ENCODE measurements around the gene ORMDL2. TPM values are rescaled to one million over a fixed set of nuclear protein-coding genes. Genes with fewer than 3 reads are reported as not detected.

Gene ORMDL2, protein sequence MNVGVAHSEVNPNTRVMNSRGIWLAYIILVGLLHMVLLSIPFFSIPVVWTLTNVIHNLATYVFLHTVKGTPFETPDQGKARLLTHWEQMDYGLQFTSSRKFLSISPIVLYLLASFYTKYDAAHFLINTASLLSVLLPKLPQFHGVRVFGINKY
- 8.5 TPM for total RNA-seq

DNA sequence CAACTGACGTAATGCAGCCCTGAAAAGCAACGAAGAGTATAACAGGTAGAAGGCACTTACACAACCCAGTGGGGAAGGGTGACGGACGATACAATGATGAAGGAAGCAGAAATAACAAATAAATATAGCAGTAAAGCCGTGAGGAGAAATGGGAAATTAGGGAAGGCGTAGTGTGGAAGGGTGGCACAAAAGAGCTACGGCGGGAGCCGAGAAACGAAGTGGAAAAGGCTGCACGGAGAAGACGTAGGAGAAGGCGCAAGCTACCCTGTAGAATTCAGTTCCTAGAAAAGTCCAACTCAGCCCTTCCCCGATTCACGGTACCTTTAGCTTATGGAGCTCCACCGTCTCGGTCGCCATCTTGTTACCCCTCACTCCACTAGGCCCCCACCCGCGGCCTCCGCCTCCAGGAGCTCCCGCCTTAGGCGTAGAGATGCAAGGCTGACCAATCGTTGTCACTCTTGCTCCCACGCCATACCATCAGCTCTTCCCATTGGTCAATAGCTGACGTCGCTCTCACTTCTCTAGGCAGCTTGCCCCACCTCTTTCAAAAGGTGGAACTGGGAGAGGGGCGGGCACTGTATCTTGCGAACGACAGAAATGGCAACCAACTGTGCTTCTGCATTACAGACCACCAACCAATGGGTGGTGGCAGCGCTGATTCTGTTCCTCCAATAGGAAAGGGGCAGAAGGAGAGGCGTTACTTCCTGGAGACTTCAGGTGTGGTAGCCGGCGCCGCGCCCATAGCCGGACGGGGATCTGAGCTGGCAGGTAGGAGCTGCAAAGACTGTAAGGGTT, at the start of gene ORMDL2, which contains the start of gene SARNP:
Gene ORMDL2, plus strand, starts transcription at position 697 of the 795 bp plus-strand sequence. CDS start 959 bp downstream, outside the sequence.
Gene SARNP, minus strand, starts transcription at position 380 of the 795 bp plus-strand sequence. Its CDS starts 23 bp downstream, at position 357.

DNA sequence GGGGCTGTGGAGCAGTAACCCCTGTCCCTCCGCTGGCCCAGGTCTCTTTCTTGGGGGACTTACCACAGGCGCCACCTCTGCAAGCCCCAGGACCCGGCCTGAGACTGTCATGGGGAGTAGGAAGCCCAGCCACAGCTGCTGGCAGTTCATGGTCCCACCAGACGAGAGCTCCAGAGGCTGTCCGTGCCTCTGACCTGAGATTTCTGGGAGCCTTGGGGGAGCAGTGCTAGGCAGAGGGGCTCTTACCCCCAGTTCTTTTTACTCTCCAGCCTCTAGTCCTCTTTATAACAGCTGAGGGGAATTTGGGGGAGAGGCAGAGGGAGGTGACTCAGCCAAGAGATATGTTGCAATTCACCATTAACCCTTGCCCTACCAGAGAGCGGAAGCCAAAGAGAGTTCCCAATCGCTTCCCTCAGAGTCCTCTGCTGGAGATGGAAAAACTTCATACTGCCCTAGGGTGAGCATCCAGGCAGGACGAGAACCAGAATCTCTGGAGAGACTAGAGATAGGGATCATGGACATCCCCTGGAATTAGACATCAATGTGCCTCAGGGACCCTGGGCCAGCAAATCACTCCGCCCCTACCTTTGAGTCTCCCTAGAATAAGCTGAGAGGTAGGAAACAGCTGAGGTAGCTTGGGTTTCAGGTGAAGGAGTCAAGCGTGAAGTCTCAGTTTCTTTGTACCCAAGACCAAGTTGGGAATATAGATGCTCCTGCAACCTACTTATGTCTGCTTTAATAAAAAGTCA, 25.0 kb downstream of the ORMDL2 start, which contains the start of gene MMP19:
Gene MMP19, minus strand, starts transcription at position 256 of the 749 bp plus-strand sequence. Its CDS starts 106 bp downstream, at position 150.

Other genes starting within 250 kb of the ORMDL2 start
- gene OR2AP1, start 245.6 kb upstream of the ORMDL2 start, total RNA-seq, result not detected
- gene OR10P1, start 181.1 kb upstream of the ORMDL2 start, total RNA-seq, result not detected
- gene ITGA7, start 110.1 kb upstream of the ORMDL2 start, total RNA-seq, result 14.5 TPM
- gene BLOC1S1, start 102.0 kb upstream of the ORMDL2 start, total RNA-seq, result 27.7 TPM
- gene RDH5, start 97.6 kb upstream of the ORMDL2 start, total RNA-seq, result 3.9 TPM
- gene CD63, start 89.0 kb upstream of the ORMDL2 start, total RNA-seq, result 303 TPM
- 12.7 TPM for gene GDF11, start 74.9 kb upstream of the ORMDL2 start, total RNA-seq
- 75.2 TPM for gene SARNP, start 317 bp upstream of the ORMDL2 start, total RNA-seq
- gene DNAJC14, start 11.5 kb downstream of the ORMDL2 start, total RNA-seq, result 30.7 TPM
- not detected for gene MMP19, start 24.9 kb downstream of the ORMDL2 start, total RNA-seq
- 25.1 TPM for gene PYM1, start 109.9 kb downstream of the ORMDL2 start, total RNA-seq
- gene DGKA, start 113.1 kb downstream of the ORMDL2 start, total RNA-seq, result 12.9 TPM
- 0.69 TPM for gene PMEL, start 148.0 kb downstream of the ORMDL2 start, total RNA-seq
- 12.7 TPM for gene CDK2, start 148.8 kb downstream of the ORMDL2 start, total RNA-seq
- gene RAB5B, start 156.0 kb downstream of the ORMDL2 start, total RNA-seq, result 59.1 TPM
- 13.4 TPM for gene SUOX, start 179.2 kb downstream of the ORMDL2 start, total RNA-seq
- gene IKZF4, start 203.0 kb downstream of the ORMDL2 start, total RNA-seq, result 3.7 TPM
- 40.4 TPM for gene RPS26, start 223.9 kb downstream of the ORMDL2 start, total RNA-seq

Data from diencephalon (tissue), 1 donor.